ENCODE results near the gene ISG15. TPM values are rescaled to one million over a fixed set of nuclear protein-coding genes. Genes with fewer than 3 reads are reported as not detected.

ISG15 gene
- total RNA-seq, 4 donors from 2014 or later = 17.0 to 91.6 (median 40.1) TPM

DNA sequence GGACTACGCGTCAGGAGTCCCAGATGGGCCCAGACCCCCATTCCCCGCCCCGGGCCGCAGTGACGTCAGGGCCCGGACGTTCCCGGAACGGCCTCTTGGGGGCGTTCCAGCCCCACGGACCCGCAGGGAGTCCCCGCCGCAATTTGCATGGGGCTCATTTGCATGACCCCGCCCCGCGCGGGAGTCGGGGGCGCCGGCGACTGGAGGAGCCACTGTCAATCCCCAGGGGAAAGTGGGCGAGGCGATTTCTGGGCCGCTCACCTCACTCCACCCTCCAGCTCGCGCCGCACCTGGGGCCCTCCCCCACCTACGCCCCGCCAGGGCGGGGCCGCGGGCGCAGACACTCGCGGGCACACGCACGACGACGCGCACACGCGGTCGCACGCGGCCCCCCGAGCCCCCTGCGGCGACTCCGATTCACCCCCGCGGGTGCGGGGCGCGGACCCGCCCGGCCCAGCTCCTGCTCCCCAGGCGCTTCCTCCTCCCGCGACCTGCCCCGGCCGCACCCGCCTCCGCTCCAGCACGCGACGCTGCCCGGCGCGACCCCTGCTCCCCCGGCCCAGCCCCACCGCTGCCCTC, 19.8 kb downstream of the ISG15 start:
- Histone ChIP-seq H3K27me3 (peaks cover 0 to 19% of the 10 kb centered on the region in 2 donors), H3K9me3 (no peaks in the 10 kb centered on the region), H3K4me1 (peaks cover 0 to 32% (median 20%) of the 10 kb centered on the region in 4 donors), H3K36me3 (no peaks in the 10 kb centered on the region), H3K4me3 (peak overlapping the region; percentile 31 to 60 (median 52)), H3K27ac (peak overlapping the region in 1 of 4 donors; percentile 25)
- TF ChIP-seq, protein P1, sequence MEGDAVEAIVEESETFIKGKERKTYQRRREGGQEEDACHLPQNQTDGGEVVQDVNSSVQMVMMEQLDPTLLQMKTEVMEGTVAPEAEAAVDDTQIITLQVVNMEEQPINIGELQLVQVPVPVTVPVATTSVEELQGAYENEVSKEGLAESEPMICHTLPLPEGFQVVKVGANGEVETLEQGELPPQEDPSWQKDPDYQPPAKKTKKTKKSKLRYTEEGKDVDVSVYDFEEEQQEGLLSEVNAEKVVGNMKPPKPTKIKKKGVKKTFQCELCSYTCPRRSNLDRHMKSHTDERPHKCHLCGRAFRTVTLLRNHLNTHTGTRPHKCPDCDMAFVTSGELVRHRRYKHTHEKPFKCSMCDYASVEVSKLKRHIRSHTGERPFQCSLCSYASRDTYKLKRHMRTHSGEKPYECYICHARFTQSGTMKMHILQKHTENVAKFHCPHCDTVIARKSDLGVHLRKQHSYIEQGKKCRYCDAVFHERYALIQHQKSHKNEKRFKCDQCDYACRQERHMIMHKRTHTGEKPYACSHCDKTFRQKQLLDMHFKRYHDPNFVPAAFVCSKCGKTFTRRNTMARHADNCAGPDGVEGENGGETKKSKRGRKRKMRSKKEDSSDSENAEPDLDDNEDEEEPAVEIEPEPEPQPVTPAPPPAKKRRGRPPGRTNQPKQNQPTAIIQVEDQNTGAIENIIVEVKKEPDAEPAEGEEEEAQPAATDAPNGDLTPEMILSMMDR (IDR thresholded peaks at IDR 0.05) = peak; percentile 71 to 87 (median 80)
- TF ChIP-seq POLR2A (IDR thresholded peaks at IDR 0.05) = no peak
- DNase-seq = peak; percentile 89 to 96 (median 93)

DNA sequence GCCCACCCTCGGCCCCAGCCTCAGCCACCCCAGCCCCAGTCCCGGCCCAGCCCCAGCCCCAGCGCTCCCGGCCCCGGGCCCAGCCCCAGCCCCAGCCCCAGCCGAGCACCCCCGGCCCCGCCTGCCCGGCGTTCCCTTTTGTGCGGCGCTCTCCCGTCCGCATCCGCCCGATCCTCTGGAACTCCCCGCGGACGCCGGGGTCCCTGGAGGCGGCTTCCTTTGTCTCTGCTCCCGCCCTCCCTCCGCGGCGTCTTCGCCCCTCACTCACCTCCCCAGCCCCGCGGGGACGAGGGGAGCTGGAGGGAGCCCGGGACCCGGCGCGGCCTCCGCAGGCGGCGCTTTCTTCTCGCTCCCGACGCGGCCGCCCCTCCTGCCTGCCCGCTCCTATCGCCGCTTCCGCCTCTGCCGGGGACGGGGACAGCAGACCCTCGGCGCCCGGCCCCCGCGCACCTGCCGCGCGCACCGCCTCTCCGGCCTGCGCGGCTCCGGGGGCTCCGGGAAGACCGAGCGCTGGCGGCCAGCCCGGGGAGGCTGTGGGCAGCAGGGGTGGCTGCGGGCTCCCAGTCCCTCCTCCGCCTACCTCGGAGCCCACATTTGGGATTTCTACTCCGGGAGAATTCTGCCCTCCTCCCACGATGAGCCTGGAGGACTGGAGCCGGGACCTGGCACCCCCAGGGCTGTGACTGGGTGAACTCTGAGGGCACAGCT, 20.6 kb downstream of the ISG15 start:
- no peak for TF ChIP-seq POLR2A (IDR thresholded peaks at IDR 0.05)
- TF ChIP-seq, protein P1 (IDR thresholded peaks at IDR 0.05) = no peak
- no peak for DNase-seq
- Histone ChIP-seq H3K36me3 (no peaks in the 10 kb centered on the region), H3K27me3 (peaks cover 0 to 19% of the 10 kb centered on the region in 2 donors), H3K4me1 (peaks cover 0 to 32% (median 23%) of the 10 kb centered on the region in 4 donors), H3K27ac (peak overlapping the region in 1 of 4 donors; percentile 25), H3K9me3 (no peaks in the 10 kb centered on the region), H3K4me3 (peak overlapping the region; percentile 31 to 60 (median 52))

DNA sequence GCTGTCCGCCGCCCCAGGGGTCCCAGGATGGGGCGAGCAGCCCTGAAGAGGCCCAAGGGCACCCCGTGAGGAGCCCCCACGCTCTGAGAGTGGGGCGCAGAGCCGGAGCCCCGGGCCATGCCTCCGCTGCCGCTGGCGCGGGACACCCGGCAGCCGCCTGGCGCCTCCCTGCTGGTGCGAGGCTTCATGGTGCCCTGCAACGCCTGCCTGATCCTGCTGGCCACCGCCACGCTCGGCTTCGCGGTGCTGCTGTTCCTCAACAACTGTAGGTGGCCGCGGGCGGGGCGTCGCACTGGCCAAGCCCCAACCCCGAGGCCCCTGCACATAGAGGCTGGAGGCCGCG, 21.1 kb downstream of the ISG15 start:
- H3K36me3 ChIP-seq = no peaks in the 10 kb centered on the region
- TF ChIP-seq, protein P1 (IDR thresholded peaks at IDR 0.05) = no peak
- TF ChIP-seq POLR2A (IDR thresholded peaks at IDR 0.05) = no peak
- H3K4me1 ChIP-seq = peaks cover 1 to 36% (median 28%) of the 10 kb centered on the region in 4 donors
- no peak overlapping the region for H3K27ac ChIP-seq
- DNase-seq = no peak
- peaks cover 0 to 19% of the 10 kb centered on the region in 2 donors for H3K27me3 ChIP-seq
- peak overlapping the region in 1 of 4 donors; percentile 48 for H3K4me3 ChIP-seq
- no peaks in the 10 kb centered on the region for H3K9me3 ChIP-seq

DNA sequence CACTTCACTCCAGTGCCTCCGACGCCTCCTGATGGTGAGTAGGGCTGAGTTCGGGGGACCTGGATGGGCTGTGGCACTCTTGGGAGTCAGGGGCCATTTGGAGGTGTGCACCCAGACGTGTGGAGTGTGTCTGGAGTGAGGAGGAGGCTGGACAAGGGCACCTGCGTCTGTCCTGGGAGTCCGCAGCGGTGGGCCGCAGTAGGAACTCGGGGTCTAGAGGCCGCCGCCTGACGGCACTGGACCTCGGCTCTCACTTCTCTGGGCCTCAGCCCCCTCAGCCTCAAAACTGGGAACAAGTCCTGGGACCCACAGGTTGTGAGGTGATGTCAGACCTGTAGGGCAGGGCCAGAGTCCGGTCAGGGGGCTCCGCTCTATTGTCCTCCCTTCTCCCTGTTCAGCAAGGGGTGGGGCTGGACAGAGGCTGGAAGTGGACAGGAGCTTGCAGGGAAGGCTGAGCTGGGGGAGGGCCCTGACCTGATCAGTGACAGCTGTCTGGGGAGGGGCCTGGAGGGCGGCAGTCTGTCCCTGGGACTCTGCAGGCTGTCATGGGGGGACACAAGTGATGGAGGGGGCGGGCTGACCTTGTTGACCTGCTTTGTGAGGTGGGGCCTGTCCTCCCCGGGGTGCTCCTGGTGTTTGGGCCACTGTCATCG, 22.1 kb downstream of the ISG15 start:
- Histone ChIP-seq H3K9me3 (no peaks in the 10 kb centered on the region), H3K27me3 (peaks cover 0 to 19% of the 10 kb centered on the region in 2 donors), H3K27ac (no peak overlapping the region), H3K36me3 (no peaks in the 10 kb centered on the region), H3K4me3 (no peak overlapping the region), H3K4me1 (peaks cover 6 to 46% (median 38%) of the 10 kb centered on the region in 4 donors)
- TF ChIP-seq, protein P1 (IDR thresholded peaks at IDR 0.05) = no peak
- no peak for TF ChIP-seq POLR2A (IDR thresholded peaks at IDR 0.05)
- DNase-seq = no peak

DNA sequence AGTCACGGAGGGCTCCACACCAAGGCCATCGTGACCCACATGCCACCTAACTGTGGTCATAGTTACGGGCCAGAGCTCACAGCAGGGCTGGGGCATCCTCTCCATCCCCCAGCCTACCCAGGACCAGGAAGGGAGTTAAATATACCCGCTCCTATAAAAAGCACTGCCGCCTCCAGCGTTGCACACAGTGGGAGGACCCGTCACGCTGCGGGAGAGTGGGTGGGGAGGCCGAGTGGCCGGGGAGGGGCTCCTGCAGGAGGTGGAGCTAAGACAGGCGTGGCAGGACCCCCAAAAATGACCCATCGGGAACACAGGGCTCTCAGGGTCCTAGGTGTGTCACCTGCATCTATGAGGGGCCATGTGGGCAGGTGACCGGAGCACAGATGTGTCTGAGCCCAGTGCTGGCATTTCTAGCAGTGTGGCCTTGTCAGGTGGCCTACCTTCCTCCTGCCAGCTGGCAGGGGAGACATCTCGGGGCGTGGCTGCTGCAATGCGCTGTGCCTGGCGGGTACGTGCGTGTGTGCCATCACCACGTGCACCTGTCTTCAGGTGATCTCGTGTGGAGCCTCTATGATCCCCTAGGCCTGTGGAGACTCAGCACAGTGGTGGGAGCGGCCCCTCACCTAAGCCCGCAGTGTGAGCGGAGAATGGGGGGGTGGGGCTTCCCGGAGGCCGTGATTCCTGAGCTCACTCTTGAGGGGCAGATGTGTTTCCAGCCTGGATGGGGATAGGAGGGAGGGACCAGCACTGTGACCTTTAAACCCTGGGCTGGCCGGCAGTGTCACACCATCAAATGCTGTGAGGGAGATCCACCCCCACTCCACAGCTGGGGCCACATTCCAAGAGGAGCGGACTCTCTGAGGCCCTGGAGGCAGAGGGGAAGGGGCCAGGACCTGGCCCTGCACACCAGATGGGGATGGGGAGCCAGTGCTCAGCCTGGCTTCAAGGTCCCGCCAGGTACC, 24.4 kb downstream of the ISG15 start:
- H3K9me3 ChIP-seq = no peaks in the 10 kb centered on the region
- no peak for TF ChIP-seq POLR2A (IDR thresholded peaks at IDR 0.05)
- TF ChIP-seq, protein P1 (IDR thresholded peaks at IDR 0.05) = no peak
- H3K27me3 ChIP-seq = peaks cover 0 to 19% of the 10 kb centered on the region in 2 donors
- no peak overlapping the region for H3K27ac ChIP-seq
- H3K36me3 ChIP-seq = no peaks in the 10 kb centered on the region
- peaks cover 6 to 42% (median 31%) of the 10 kb centered on the region in 4 donors for H3K4me1 ChIP-seq
- no peak overlapping the region for H3K4me3 ChIP-seq
- DNase-seq = no peak

All from Peyer's patch (tissue), 4 donors.